Peyer's patch (tissue), 4 donors: ENCODE results near the gene SNRPD2.

ENCODE experiments used
- CTCF ChIP-seq, 6 experiments: fragments of 450-650 bp in 4 of 6; fragments of 200-600 bp in 2 of 6; sonication (generic) in 1 of 6; IDR thresholded peaks; one replicate each; pipeline ENCODE4 v1.5.1; 2017 to 2019; ENCODE audit warnings: antibody characterized with exemption in 6 of 6, mild to moderate bottlenecking in 3 of 6, moderate library complexity in 1 of 6
- POLR2A ChIP-seq, 2 donors: fragments of 450-650 bp; IDR thresholded peaks; one replicate each; pipeline ENCODE4 v1.5.1; 2017; ENCODE audit warnings: antibody characterized with exemption in 2 of 2, mild to moderate bottlenecking in 2 of 2, moderate library complexity in 2 of 2

- TF ChIP-seq CTCF (IDR thresholded peaks at IDR 0.05) = no peak
- no peak for TF ChIP-seq POLR2A (IDR thresholded peaks at IDR 0.05)
Measured at GRCh38 chr19:45687599-45687998, 4.2 kb downstream of the SNRPD2 start.
